T-cell (primary cell): Measurements from ENCODE around the gene GGN. TPM values are rescaled to one million over a fixed set of nuclear protein-coding genes. Genes with fewer than 3 reads are reported as not detected.

Source experiments
- ATAC-seq, 4 experiments: fragments of 200-7000 bp in 3 of 4; fragments of 150-1000 bp in 1 of 4; cut with Tn5 transposase; replicated peaks in 1 of 4; 1 replicate in 3 of 4; 2 replicates in 1 of 4; pipeline ENCODE4 v1.10.0; 2021; ENCODE audit warnings: moderate library complexity in 3 of 4, mild to moderate bottlenecking in 2 of 4, moderate number of reproducible peaks in 1 of 4
- CTCF ChIA-PET, 2 donors: fragments of 300-600 bp; sonication (Branson Sonifier 250); formaldehyde crosslinking; loops; one replicate each; lab custom pipeline; 2022; ENCODE audit warnings: antibody characterized with exemption in 2 of 2; lab: Charles Lee
- POLR2A ChIA-PET, 2 donors: fragments of 300-600 bp; sonication (Branson Sonifier 250); formaldehyde crosslinking; loops; one replicate each; lab custom pipeline; 2022; ENCODE audit warnings: antibody characterized with exemption in 2 of 2; lab: Charles Lee
- DNase-seq, 35 experiments: peaks; one replicate each; pipeline versions ENCODE4 v3.0.0 to v3.0.0-alpha.2; 2013 to 2023
- H3K27ac ChIP-seq: one replicate; pipeline ENCODE4 v1.5.1; 2013; ENCODE audit warnings: low read length
- H3K27me3 ChIP-seq, 2 experiments: replicated peaks in 1 of 2; 1 replicate in 1 of 2; 2 replicates in 1 of 2; pipeline versions ENCODE4 v1.6.1 to v1.7.0; 2013; ENCODE audit warnings: low read length in 1 of 2, mixed read lengths in 1 of 2; ENCODE audit not compliant: control insufficient read depth in 2 of 2, insufficient read depth in 2 of 2; ENCODE audit errors: extremely low read depth in 1 of 2
- H3K36me3 ChIP-seq, 2 donors: 1 replicate in 1 of 2; 2 replicates in 1 of 2; pipeline versions ENCODE4 v1.6.1 to v1.7.0; 2013; ENCODE audit warnings: low read length in 1 of 2; ENCODE audit not compliant: control insufficient read depth in 2 of 2, insufficient read depth in 1 of 2; ENCODE audit errors: extremely low read depth in 1 of 2
- H3K4me1 ChIP-seq, 2 experiments: 1 replicate in 1 of 2; 2 replicates in 1 of 2; pipeline versions ENCODE4 v1.6.1 to v1.7.0; 2013; ENCODE audit warnings: low read length in 2 of 2, mixed read lengths in 1 of 2; ENCODE audit not compliant: insufficient read depth in 2 of 2, control insufficient read depth in 1 of 2; ENCODE audit errors: extremely low read depth in 1 of 2
- H3K4me3 ChIP-seq, 2 donors: 1 replicate in 1 of 2; 2 replicates in 1 of 2; pipeline versions ENCODE4 v1.5.1 to v1.7.0; 2013; ENCODE audit warnings: mild to moderate bottlenecking in 2 of 2, low read length in 1 of 2, moderate library complexity in 1 of 2; ENCODE audit not compliant: control insufficient read depth in 1 of 2; ENCODE audit errors: extremely low read depth in 1 of 2
- H3K9me3 ChIP-seq: 2 replicates; pipeline ENCODE4 v1.7.0; 2013
- H3K27ac Mint-ChIP-seq, 2 donors: one replicate each; pipeline ENCODE4 v1.8.0; 2020 to 2021; ENCODE audit warnings: mild to moderate bottlenecking in 2 of 2, mixed read lengths in 2 of 2
- H3K27me3 Mint-ChIP-seq, 2 donors: one replicate each; pipeline ENCODE4 v1.8.0; 2021 to 2022; ENCODE audit warnings: mixed read lengths in 2 of 2
- H3K36me3 Mint-ChIP-seq: one replicate; pipeline ENCODE4 v1.8.0; 2021; ENCODE audit warnings: mixed read lengths
- H3K4me1 Mint-ChIP-seq, 3 donors: one replicate each; pipeline ENCODE4 v1.8.0; 2020 to 2022; ENCODE audit warnings: mixed read lengths in 3 of 3, mild to moderate bottlenecking in 1 of 3
- H3K4me3 Mint-ChIP-seq, 3 donors: one replicate each; pipeline ENCODE4 v1.8.0; 2020 to 2022; ENCODE audit warnings: mild to moderate bottlenecking in 3 of 3, mixed read lengths in 3 of 3, moderate library complexity in 3 of 3
- H3K9me3 Mint-ChIP-seq, 3 donors: one replicate each; pipeline ENCODE4 v1.8.0; 2020 to 2022; ENCODE audit warnings: mixed read lengths in 3 of 3
- WGBS: methylation state at CpG from one replicate; pipeline ENCODE4 v1.1.5; 2013; ENCODE audit warnings: missing lambda C conversion rate; ENCODE audit not compliant: insufficient coverage; 5-methylcytosine and 5-hydroxymethylcytosine counted together
- total RNA-seq, 35 experiments: library from RNA in 6 of 35; stranded (reverse) in 6 of 35; fragments of 120-200 nt in 1 of 35; gene quantifications; one replicate each; pipeline versions ENCODE4 v1.2.1 to v1.2.4 and lab custom pipeline; 2013 to 2026

Gene GGN
- total RNA-seq, 5 donors from 2014 or later (not counting 1 experiment from before 2014, with no cell fraction given), result 0.18 to 0.60 (median 0.31) TPM; not detected in 1

DNA sequence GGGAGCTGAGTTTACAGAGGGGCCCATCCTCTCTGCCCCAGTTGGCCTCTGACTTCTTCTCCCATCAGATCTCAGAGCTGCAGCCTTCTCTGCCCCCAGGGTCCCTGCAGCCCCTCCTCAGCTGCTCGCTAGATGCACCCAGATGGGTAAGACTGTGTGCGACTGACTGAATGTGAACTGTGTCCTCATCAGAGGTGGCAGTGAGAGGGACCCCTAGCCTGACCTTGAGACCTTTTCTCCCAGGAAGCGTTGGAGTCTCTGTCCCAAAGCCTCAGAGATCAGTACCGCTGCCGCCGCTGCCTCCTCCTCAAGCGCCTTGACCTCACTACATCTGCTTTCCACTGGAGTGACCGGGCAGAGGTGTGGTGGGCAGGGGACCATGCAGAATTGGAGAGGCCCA is 17.4 kb upstream of the GGN start:
- H3K4me1 Mint-ChIP-seq, result peaks cover 18 to 21% (median 19%) of the 10 kb centered on the region in 3 donors
- H3K36me3 ChIP-seq, result peaks cover 0 to 25% of the 10 kb centered on the region in 2 donors
- DNase-seq (no peak), ATAC-seq (no peak)
- H3K9me3 ChIP-seq, result no peaks in the 10 kb centered on the region
- H3K4me3 ChIP-seq, result no peak overlapping the region
- peaks cover 13% of the 10 kb centered on the region for H3K36me3 Mint-ChIP-seq
- peaks cover 0 to 2% of the 10 kb centered on the region in 2 donors for H3K27me3 Mint-ChIP-seq
- no peak overlapping the region for H3K27ac ChIP-seq
- ChIA-PET POLR2A (no interaction called here), CTCF (interaction anchor here in 1 of 2 donors (0.5 to 0.6 kb wide), 2 partner anchors 70 to 237 kb away, joined by 3 to 7 read pairs; no protein-coding TSS in a partner anchor)
- H3K9me3 Mint-ChIP-seq, result no peaks in the 10 kb centered on the region
- no peak overlapping the region for H3K27ac Mint-ChIP-seq
- H3K4me3 Mint-ChIP-seq, result peak overlapping the region in 2 of 3 donors; percentile 72 to 91
- 100% methylated on average over 1 of the region's 8 CpGs for WGBS
- peaks cover 0 to 26% of the 10 kb centered on the region in 2 experiments for H3K4me1 ChIP-seq
- no peaks in the 10 kb centered on the region for H3K27me3 ChIP-seq

- H3K4me1 ChIP-seq, result peaks cover 0 to 26% of the 10 kb centered on the region in 2 experiments
- Mint-ChIP-seq H3K4me3 (peak overlapping the region; percentile 72 to 91 (median 79)), H3K27ac (peak overlapping the region in 1 of 2 donors; percentile 48), H3K4me1 (peaks cover 18 to 23% (median 19%) of the 10 kb centered on the region in 3 donors), H3K36me3 (peaks cover 13% of the 10 kb centered on the region), H3K9me3 (no peaks in the 10 kb centered on the region), H3K27me3 (peaks cover 0 to 2% of the 10 kb centered on the region in 2 donors)
- no peaks in the 10 kb centered on the region for H3K27me3 ChIP-seq
- H3K9me3 ChIP-seq, result no peaks in the 10 kb centered on the region
- ChIA-PET POLR2A (no interaction called here), CTCF (interaction anchor here in 1 of 2 donors (0.5 to 0.6 kb wide), 2 partner anchors 70 to 237 kb away, joined by 3 to 7 read pairs; no protein-coding TSS in a partner anchor)
- DNase-seq (no peak), ATAC-seq (no peak)
- H3K36me3 ChIP-seq, result peaks cover 0 to 25% of the 10 kb centered on the region in 2 donors
- 100% methylated on average over 1 of the region's 6 CpGs for WGBS
- H3K27ac ChIP-seq, result no peak overlapping the region
- H3K4me3 ChIP-seq, result no peak overlapping the region
Observed at GRCh38 chr19:38404858-38405257, 17.0 kb upstream of the GGN start.

DNA sequence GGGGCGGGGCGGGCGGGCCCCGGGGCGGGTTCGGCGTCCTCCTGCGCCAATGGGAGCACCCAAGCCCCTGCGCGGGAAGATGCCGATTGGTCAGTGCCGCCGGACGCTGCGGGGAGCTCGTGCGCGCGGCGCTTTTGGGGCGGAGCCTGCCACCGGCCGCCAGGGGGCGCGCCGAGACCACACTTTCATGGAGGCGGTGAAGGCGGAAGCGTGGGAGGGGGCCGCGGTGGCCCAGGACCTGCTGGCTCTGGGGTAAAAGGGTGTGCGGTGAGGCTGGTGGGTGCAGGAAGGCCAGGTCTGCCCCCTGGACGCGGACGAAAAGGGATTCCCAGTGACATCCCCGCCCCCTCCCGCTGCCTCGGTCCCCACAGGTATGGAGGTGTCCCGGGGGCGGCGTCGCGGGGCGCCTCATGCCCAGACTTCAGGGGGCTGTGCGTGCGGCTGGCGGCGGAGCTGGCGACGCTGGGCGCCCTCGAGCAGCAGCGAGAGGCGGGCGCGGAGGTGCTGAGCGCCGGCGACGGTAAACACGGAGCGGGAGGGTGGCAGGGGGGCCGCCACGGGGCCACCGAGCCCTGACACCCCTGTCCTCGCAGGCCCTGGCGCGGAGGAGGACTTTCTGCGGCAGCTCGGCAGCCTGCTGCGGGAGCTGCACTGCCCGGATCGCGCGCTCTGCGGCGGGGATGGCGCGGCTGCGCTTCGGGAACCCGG is 15.3 kb upstream of the GGN start, which contains the start of gene FAM98C:
Gene FAM98C (plus strand): TSS at position 127 of the 708 bp plus-strand sequence. CDS start 61 bp downstream, at position 188.
- Mint-ChIP-seq H3K4me1 (peaks cover 18 to 23% (median 19%) of the 10 kb centered on the region in 3 donors), H3K9me3 (no peaks in the 10 kb centered on the region), H3K4me3 (peak within 1 kb of the TSS; percentile 79 to 91 (median 89)), H3K27ac (peak within 1 kb of the TSS; percentile 90 to 92), H3K36me3 (peaks cover 9% of the 10 kb centered on the region), H3K27me3 (peaks cover 0 to 2% of the 10 kb centered on the region in 2 donors)
- Histone ChIP-seq H3K27ac (peak within 1 kb of the TSS; percentile 86), H3K4me3 (peak within 1 kb of the TSS; percentile 67 to 79), H3K36me3 (peaks cover 0 to 22% of the 10 kb centered on the region in 2 donors), H3K27me3 (peaks cover 0 to 10% of the 10 kb centered on the region in 2 experiments), H3K4me1 (peaks cover 0 to 26% of the 10 kb centered on the region in 2 experiments), H3K9me3 (no peaks in the 10 kb centered on the region)
- under 1% methylated on average over 82 of the region's 82 CpGs for WGBS
- POLR2A ChIA-PET, result interaction anchor here (0.6 to 1.5 kb wide), 4 partner anchors 15 to 1033 kb away, joined by 3 to 12 read pairs (median 4); partner anchors contain the start of genes GGN (in 1 of the 2) and RPS16 (in 1 of the 2)
- CTCF ChIA-PET, result interaction anchor here (0.6 to 2.3 kb wide), 36 partner anchors 9 to 939 kb away, joined by 3 to 54 read pairs (median 4); partner anchors contain the start of genes GGN (in 2 of the 2), ACTN4 (in 1 of the 2), CATSPERG (in 1 of the 2) and ECH1 (in 1 of the 2)
- DNase-seq (peak; percentile 91 to 99 (median 97)), ATAC-seq (peak; percentile 95 to 97 (median 96))

DNA sequence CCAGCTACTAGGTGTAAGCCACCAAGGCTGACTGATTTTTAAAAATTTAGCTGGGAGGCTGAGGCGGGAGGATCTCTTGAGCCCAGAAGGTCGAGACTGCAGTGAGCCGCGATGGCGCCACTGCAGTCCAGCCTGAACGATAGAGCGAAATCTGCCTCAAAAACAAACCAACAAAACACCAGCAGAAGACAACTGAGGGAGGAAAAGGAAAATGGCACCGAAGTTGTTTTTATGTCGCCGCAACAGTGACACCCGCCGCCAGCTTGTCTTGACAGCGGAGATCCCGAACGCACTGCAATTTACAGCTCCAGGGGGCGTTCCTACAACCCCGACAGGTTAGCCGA is 14.8 kb upstream of the GGN start:
- H3K4me3 Mint-ChIP-seq, result peak overlapping the region; percentile 79 to 91 (median 89)
- no peaks in the 10 kb centered on the region for H3K9me3 ChIP-seq
- 2% methylated on average over 9 of the region's 18 CpGs for WGBS
- peaks cover 0 to 2% of the 10 kb centered on the region in 2 donors for H3K27me3 Mint-ChIP-seq
- no peak for DNase-seq
- peaks cover 0 to 26% of the 10 kb centered on the region in 2 experiments for H3K4me1 ChIP-seq
- peak overlapping the region; percentile 86 for H3K27ac ChIP-seq
- H3K4me1 Mint-ChIP-seq, result peaks cover 18 to 23% (median 19%) of the 10 kb centered on the region in 3 donors
- ATAC-seq, result no peak
- peaks cover 0 to 22% of the 10 kb centered on the region in 2 donors for H3K36me3 ChIP-seq
- peak overlapping the region; percentile 87 to 92 for H3K27ac Mint-ChIP-seq
- peaks cover 9% of the 10 kb centered on the region for H3K36me3 Mint-ChIP-seq
- no peaks in the 10 kb centered on the region for H3K9me3 Mint-ChIP-seq
- peaks cover 0 to 10% of the 10 kb centered on the region in 2 experiments for H3K27me3 ChIP-seq
- CTCF ChIA-PET, result interaction anchor here (0.6 to 2.3 kb wide), 33 partner anchors 8 to 939 kb away, joined by 3 to 54 read pairs (median 5); partner anchors contain the start of genes GGN (in 2 of the 2), ACTN4 (in 1 of the 2), CATSPERG (in 1 of the 2) and ECH1 (in 1 of the 2)
- peak overlapping the region; percentile 34 to 52 for H3K4me3 ChIP-seq
- POLR2A ChIA-PET, result interaction anchor here (0.6 to 1.5 kb wide), 4 partner anchors 15 to 1033 kb away, joined by 3 to 12 read pairs (median 4); partner anchors contain the start of genes GGN (in 1 of the 2) and RPS16 (in 1 of the 2)

DNA sequence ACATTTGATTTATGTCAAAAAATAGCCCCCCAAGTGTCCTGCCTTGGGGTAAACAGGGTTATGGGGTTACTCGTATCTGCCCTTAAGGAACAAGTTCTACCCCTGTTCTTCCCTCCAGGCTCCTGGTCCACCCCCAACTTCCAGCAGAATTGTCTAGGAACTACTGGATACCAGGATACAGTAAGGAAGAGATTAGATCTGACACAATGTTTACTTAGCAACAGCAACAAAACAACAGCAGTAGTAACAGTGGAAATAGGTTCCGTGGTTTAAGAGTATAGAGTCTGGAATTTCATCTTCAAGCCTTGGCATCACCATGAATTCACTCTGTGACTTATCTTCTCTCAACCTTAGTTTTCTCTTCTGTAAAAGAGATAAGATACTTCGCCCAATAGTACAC is 13.3 kb upstream of the GGN start:
- H3K27ac ChIP-seq, result no peak overlapping the region
- H3K36me3 ChIP-seq, result peaks cover 0 to 10% of the 10 kb centered on the region in 2 donors
- no peak for ATAC-seq
- H3K27me3 ChIP-seq, result peaks cover 0 to 10% of the 10 kb centered on the region in 2 experiments
- peak overlapping the region in 1 of 3 donors; percentile 37 for H3K4me3 Mint-ChIP-seq
- H3K27me3 Mint-ChIP-seq, result peaks cover 0 to 5% of the 10 kb centered on the region in 2 donors
- no peaks in the 10 kb centered on the region for H3K9me3 ChIP-seq
- DNase-seq, result no peak
- WGBS, result 100% methylated on average over 1 of the region's 3 CpGs
- H3K27ac Mint-ChIP-seq, result no peak overlapping the region
- peaks cover 26 to 35% (median 26%) of the 10 kb centered on the region in 3 donors for H3K4me1 Mint-ChIP-seq
- CTCF ChIA-PET, result no interaction called here
- peaks cover 0 to 31% of the 10 kb centered on the region in 2 experiments for H3K4me1 ChIP-seq
- no peaks in the 10 kb centered on the region for H3K9me3 Mint-ChIP-seq
- peaks cover 4% of the 10 kb centered on the region for H3K36me3 Mint-ChIP-seq
- POLR2A ChIA-PET, result no interaction called here
- H3K4me3 ChIP-seq, result no peak overlapping the region

DNA sequence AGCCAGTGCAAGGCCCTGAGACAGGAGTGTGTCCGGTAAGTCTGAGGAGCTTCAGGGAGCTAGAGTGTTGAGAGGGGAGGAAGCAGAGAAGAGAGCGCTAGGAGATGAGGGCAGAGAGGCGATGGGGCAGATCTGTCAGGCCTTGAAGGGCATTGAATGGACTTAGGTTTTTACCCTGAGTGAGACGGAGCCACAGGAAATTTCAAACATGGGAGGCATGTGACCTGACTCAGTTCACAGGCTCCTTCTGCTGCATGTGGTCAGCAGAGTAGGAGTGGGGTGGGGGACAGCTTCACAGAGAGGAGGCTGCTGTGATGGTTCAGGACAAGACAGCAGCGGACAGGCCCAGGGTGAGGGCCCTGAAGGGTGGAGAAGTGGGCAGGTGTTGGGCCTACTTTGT is 12.5 kb upstream of the GGN start:
- peaks cover 3% of the 10 kb centered on the region for H3K36me3 Mint-ChIP-seq
- no peak for ATAC-seq
- peaks cover 0 to 33% of the 10 kb centered on the region in 2 experiments for H3K4me1 ChIP-seq
- peaks cover 24 to 35% (median 26%) of the 10 kb centered on the region in 3 donors for H3K4me1 Mint-ChIP-seq
- WGBS, result 100% methylated on average over 5 of the region's 5 CpGs
- no peak overlapping the region for H3K4me3 Mint-ChIP-seq
- peaks cover 0 to 7% of the 10 kb centered on the region in 2 donors for H3K36me3 ChIP-seq
- H3K27ac Mint-ChIP-seq, result no peak overlapping the region
- no peaks in the 10 kb centered on the region for H3K9me3 Mint-ChIP-seq
- ChIA-PET POLR2A (interaction anchor here in 1 of 2 donors (0.6 kb wide), 1 partner anchor 67 kb away, joined by 3 read pairs; no protein-coding TSS in a partner anchor), CTCF (no interaction called here)
- no peak overlapping the region for H3K4me3 ChIP-seq
- DNase-seq, result no peak
- H3K27me3 Mint-ChIP-seq, result peaks cover 0 to 5% of the 10 kb centered on the region in 2 donors
- no peak overlapping the region for H3K27ac ChIP-seq
- H3K27me3 ChIP-seq, result peaks cover 0 to 10% of the 10 kb centered on the region in 2 experiments
- no peaks in the 10 kb centered on the region for H3K9me3 ChIP-seq
